ENCODE measurements around the gene TLCD1.

Gene TLCD1

DNA sequence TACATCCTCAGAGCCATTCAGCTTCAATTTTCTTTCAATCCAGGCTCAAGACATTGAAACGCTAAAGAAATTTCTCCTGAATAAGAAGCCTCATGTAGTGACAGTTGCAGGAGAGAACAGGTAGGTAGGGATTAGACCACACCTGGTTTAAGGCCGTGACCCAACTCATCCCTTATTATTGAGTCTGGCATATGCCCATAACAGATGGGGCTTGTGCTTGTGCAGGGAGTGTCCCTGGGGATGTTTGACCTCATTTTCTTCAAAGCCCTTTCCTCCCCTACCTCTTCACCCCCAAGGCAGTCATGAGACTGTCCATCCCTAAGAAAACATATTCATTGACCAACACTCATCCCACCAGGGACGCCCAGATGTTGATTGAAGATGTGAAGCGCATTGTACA is 39.7 kb downstream of the TLCD1 start:
- DNase-seq (ENCODE audit: low read depth in 2 of 2), result no peak

DNA sequence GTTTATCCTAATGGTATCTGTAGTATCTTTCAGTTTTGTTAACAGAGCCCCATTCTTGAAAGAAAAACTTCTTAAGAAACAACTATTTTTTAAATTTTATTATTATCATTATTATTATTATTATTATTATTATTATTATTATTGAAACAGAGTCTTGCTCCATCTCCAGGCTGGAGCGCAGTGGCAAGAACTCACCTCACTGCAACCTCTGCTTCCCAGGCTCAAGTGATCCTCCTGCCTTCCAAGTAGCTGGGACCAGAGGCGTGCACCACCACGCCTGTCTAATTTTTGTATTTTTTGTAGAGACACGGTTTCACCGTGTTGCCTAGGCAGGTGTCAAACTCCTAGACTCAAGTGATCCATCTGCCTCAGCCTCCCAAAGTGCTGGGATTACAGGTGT is 40.7 kb downstream of the TLCD1 start:
- no peak for DNase-seq (ENCODE audit: low read depth in 2 of 2)

DNA sequence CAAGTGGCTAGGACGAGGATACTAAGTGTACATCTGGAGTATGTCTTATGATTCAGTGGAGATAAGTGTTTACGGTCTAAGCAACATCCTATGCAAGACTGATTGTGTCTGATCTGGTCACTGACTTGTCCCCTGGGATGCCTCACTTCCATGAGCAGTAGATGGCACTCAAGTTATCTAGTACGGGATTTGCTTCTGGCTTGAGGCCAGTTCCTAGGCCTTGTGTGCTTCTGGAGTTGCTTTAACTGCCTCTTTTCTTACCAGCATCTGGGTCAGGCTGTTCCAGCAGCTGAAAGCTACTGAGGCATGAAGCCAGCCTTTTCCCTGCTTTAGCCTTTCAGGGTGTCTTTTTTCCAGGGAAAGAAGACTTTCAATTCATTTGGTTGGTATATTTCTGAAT is 41.1 kb downstream of the TLCD1 start:
- DNase-seq (ENCODE audit: low read depth in 2 of 2), result no peak

DNA sequence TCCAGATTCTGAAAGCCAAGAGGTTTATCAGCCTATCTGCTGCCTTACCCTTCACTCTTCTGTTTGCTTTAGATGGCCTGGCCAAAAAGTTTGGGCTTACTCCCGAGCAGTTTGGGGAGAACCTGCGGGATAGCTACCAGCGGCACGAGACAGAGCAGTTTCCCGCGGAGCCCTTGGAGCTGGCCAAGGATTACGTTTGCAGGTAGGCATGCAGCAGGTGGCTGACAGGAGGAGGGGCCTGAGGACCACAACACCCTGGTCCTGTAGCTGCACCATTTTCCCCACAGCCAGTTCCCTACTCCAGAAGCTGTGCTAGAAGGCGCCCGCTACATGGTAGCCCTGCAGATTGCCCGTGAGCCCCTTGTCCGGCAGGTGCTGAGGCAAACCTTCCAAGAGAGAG is 43.4 kb downstream of the TLCD1 start:
- no peak for DNase-seq (ENCODE audit: low read depth in 2 of 2)

DNA sequence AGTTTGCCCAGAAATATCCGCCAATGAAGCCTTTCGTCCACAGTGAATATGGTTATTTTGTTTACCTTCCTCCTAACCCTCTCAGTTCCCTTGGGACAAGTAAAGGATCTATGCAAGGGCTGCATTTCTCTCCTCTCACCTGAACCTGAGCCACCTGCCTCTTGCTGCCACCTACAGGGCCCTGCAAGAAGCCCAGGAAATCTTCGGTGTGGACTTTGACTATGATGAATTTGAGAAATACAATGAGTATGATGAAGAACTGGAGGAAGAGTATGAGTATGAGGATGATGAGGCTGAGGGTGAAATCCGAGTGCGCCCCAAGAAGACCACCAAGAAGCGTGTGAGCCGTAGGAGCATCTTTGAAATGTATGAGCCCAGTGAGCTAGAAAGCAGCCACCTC is 50.1 kb downstream of the TLCD1 start:
- no peak for DNase-seq (ENCODE audit: low read depth in 2 of 2)

DNA sequence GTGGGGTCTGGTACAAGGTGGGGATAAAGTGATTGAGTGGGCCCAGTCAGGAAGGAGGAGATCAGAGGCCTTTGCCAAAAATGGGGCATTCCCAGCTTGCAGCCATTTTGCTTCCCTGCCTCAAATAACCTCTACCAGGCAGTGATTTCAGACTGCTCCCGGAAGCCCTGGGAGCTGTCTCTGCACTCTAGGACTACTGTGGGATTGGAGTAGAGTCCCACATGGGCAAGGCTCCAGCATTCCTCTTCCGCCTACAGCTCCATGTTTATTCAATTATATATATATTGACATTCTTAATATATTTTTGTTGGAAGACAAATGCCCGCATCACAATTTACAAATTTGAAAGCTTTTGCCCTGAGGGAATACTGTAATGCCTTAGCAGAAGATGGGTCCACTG is 50.5 kb downstream of the TLCD1 start:
- no peak for DNase-seq (ENCODE audit: low read depth in 2 of 2)
